GM13976 (cell line): ENCODE results near the gene NEUROG1.
A peak's percentile ranks its signal among the peaks of the same experiment; 100 is the strongest.

Source experiments
- DNase-seq: peaks from one replicate; pipeline ENCODE4 v3.0.0; 2012; ENCODE audit warnings: low spot score
- CTCF ChIP-seq: IDR thresholded peaks from 2 replicates; pipeline ENCODE4 v1.5.1; 2012; ENCODE audit warnings: borderline replicate concordance, mild to moderate bottlenecking; ENCODE audit not compliant: insufficient read depth; ENCODE audit errors: extremely low read depth, missing control alignments, control extremely low read depth
- in situ Hi-C: fragments of 300-500 bp; cut with MboI; formaldehyde crosslinking; loops from one replicate; pipeline ENCODE4 v1.12.0; 2022; ENCODE audit warnings: low sequenced_read_pairs, mixed read lengths, inconsistent platforms; ENCODE audit not compliant: unreplicated experiment

The NEUROG1 gene

GRCh38 chr5:135564331-135564730 lies 28.6 kb upstream of the NEUROG1 start:
- no peak for TF ChIP-seq CTCF
- in situ Hi-C loops, result loop anchor here (10.0 kb wide), 1 partner anchor 270 kb away; the partner anchor contains the start of gene SLC25A48
- DNase-seq, result no peak

GRCh38 chr5:135561266-135561665 lies 25.5 kb upstream of the NEUROG1 start:
- TF ChIP-seq CTCF, result no peak
- in situ Hi-C loops, result loop anchor here (10.0 kb wide), 1 partner anchor 274 kb away; the partner anchor contains the start of gene SLC25A48
- DNase-seq, result no peak

DNA sequence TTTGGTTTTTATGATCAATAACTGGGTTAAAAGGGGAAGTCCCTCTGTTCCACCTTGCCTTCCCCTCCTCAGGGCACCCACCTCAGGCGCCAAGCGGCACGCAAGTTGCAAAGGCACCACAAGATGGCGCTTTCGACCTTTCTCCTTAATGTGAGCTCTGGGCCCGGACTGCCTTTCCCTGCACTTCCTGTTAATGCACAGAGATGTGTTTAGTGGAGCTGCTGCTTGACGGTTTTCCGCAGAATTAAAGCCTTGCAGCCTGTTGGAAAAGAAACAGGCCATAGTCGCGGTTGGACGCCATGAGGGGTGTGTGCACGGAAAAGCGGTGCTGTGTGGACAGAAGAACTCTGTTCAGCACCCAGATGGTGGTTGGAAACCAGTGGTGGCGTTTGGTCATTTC lies 25.1 kb upstream of the NEUROG1 start:
- DNase-seq, result peak; percentile 83
- in situ Hi-C loops, result loop anchor here (10.0 kb wide), 1 partner anchor 274 kb away; the partner anchor contains the start of gene SLC25A48
- peak; percentile 77 for TF ChIP-seq CTCF

DNA sequence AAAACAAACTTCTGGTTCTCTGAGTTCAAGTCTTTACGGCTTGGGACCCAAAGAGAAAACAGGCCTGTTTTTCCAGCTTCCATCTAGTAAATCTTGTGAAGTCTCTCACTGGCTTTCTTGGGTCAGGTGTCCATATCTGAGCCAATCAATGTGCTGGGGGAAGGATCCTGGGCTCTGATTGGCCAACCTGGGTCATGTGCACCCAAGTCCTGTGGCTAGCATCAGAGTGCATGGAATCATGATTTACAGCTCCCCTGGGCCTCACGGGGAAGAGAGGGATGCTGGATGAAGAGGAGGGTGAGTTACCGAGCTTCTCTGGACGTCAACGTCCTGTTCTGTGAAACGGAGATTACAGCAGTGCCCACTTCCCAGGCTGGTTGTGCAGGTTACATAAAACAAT lies 23.6 kb upstream of the NEUROG1 start:
- TF ChIP-seq CTCF, result no peak
- DNase-seq, result no peak
- in situ Hi-C loops, result no loop called here

- in situ Hi-C loops, result no loop called here
- DNase-seq, result no peak
- no peak for TF ChIP-seq CTCF
Observed at GRCh38 chr5:135557076-135557838, 21.5 kb upstream of the NEUROG1 start.

DNA sequence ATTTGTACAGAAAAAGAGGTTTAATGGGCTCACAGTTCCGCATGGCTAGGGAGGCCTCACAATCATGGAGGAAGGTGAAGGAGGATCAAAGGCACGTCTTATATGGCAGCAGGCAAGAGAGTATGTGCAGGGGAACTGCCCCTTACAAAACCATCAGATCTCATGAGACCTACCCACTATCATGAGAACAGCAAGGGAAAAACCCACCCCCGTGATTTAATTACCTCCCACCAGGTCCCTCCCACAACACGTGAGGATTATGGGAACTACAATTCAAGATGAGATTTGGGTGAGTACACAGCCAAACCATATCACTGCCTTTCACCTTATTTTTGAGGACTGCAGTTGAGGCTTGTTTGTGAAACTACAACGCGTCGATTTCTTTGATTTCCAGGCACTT lies 20.9 kb upstream of the NEUROG1 start:
- in situ Hi-C loops, result no loop called here
- no peak for TF ChIP-seq CTCF
- no peak for DNase-seq

DNA sequence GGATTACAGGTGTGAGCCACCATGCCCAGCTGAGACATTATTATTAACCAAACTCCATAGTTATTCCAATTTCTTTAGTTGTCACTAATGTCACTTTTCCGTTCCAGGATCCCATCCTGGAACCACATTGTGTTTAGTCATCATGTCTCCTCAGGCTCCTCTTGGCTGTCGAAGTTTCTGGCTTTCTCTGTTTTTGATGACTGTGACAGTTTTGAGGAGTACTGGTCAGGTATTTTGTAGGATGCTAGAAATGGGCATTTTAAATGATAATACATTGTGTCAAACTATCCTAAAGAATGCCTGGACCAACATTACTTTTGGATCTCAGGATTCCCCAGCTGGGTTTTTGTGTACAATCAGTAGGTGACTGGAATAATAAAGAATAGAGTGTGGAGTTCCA lies 19.8 kb upstream of the NEUROG1 start:
- TF ChIP-seq CTCF, result no peak
- DNase-seq, result no peak
- in situ Hi-C loops, result no loop called here
